CD4-positive, alpha-beta T cell treated with Interleukin-4 for 4 hours (primary cell): ENCODE measurements around the gene CEP70.
"Not testable (repeated sequence)": the region's sequence is repeated elsewhere in the genome, so short reads cannot be mapped to it uniquely, and the experiment has no call there.

Experiments used
- DNase-seq: peaks from one replicate; pipeline ENCODE4 v3.0.0-alpha.2; 2020

CEP70 gene

DNA sequence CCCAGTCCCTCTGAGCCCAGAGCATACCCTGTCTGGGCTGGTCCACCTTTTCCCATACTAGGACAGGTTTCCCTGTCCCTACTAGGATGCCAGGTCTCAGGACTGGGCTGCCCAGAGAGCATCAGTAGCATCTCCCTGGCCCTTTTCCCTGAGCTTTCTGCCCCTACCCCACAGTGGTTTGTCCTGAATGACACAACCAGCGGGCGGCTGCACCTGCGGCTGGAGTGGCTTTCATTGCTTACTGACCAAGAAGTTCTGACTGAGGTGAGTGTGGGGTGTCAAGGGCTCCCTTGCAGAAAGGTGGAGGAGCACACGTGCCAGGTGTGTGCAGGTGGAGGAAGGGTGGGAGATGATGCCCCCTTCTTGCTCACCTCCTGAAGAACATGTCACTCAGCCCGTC lies 126.1 kb downstream of the CEP70 start:
- no peak for DNase-seq

- no peak for DNase-seq
These were observed 128.1 kb downstream of the CEP70 start for GRCh38 chr3:138465925-138466324.

GRCh38 chr3:138465451-138465850 lies 128.6 kb downstream of the CEP70 start:
- no peak for DNase-seq

GRCh38 chr3:138464491-138464860 lies 129.6 kb downstream of the CEP70 start:
- DNase-seq: no peak

DNA sequence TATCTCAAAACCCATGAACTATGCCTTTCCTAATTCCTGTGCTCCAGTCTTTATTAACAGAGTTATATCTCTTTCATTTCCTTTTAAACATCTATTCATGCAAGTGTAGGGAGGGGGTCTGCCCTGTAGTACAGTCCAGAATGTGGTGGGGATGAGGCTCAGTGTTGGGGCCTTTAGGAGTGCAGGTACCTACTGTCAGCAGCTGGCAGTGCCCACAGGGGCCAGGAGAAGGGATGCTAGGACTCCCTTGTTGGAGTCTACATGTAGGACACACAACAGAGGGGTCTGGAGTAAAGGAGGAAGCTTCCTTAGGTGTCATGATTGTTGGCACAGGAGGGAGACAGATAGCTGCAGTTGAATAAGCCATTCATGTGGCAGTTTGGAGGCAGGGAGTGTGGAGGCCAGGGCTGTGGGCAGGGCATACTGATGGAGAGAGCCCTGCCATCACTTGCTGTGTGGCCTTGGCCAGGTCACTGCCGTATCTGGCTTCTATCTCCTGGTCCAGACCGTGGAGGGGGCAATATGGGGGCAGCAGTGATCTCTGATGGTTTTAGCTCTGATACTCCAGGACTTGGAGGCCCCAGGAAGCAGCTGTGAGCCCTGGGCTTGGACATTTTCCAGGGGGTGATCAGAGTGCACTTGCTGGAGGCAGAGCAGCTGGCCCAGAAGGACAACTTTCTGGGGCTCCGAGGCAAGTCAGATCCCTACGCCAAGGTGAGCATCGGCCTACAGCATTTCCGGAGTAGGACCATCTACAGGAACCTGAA lies 130.2 kb downstream of the CEP70 start:
- DNase-seq: no peak

DNA sequence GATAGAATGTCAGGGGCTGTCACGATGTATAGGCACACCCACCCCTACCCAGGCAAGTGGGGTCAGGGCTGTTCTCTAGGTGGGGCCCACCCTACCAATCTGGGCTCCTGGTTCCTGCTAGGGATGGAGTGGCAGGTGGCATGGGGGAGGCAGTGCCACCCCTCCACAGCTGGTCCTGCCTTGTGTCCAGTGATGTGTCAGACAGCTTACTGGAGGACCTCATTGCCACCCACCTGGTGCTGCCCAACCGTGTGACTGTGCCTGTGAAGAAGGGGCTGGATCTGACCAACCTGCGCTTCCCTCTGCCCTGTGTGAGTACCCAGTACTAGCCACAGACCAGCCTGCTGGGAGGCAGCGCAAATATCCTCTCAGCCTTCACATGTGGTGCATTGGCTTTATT lies 132.2 kb downstream of the CEP70 start:
- no peak for DNase-seq

DNA sequence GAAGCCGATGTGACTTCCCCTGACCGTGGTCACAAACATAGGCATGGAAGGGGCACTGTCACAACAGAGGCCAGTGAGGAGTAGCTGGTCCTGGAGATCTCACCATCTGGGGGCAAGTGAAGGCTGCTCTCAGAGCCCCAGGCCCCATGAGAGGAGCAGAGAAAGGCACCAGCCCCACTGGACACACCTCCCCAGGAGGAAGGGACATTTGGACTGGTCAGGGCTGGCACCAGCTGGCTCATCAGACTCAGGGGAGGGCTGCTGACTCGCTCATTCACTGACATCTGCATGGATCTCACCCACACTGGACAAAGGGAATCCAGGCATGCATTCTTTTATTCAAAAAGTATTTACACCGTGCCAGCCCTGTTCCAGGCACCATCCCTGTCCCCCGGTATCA lies 132.8 kb downstream of the CEP70 start:
- DNase-seq: no peak

DNA sequence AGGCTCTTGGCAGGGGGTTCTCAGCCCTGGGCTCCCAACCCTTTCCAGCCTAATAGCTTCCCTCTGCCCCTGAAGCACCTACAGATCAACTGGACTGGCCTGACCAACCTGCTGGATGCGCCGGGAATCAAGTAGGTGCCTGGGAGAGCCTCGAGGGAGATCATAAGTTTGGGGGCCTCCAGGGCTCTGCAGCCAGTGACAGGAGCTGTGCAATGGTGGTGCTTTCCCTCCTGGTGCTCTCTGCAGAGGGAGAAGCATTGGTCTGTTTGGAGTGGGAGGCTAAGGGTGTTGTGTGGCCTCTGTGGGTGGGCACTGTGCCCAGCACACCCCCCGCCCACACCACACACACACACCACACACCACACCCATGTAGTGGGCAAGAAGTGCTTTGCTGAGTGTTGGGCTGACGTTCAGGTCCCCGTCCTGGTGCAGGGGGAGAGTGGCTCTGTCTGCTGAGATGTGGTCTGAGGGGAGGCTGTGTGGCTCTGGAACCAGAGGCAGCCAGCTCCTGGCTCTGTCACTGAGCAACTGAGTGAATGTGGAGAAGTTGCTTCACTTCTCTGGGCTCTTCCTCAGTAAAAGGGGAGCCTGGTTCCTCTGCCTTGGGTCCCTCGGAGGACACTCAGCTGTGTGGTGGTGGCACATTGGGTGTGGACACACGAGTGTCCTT lies 133.4 kb downstream of the CEP70 start:
- DNase-seq: no peak

DNA sequence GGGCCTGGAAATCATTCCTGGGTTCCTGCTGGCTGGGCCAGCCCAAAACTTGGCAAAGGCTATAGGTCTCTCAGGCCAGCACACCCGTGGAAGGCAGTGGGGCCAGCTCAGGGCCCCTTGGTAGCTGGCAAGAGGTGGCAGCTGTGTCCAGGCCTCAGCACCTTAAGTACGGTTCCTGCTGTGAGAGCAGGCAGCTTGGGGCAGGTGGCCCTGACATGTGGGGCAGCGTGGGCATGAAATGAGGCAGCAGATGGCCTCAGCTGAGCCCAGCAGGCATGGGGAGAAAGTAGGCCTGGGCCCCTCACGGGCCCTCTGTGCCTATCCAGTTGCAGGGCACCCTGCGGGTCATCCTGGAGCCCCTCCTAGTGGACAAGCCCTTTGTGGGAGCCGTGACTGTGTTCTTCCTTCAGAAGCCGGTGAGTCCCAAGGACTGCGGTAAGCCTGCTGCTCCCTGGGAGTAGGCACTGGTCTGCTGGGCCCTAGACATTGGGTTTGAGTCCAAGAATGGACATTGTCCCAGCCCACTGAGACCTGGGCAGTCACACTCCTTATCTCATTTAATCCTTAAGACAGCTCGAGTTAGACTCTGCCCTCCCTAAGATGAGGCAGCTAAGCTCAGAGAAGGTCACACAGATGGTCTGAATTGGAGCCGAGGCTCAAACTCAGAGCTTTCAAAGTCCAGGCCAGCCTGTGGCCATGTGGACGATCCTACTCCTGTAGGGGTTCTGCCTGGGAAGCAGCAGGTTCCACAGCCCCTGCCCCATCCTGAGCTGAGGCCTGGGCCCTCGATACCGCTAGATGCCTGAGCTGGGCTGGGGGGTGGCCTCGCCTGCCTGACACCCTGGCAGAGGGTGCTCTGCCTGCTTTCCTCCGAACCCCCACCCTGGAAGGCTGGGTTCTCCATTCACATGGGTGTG lies 134.2 kb downstream of the CEP70 start:
- no peak for DNase-seq

DNA sequence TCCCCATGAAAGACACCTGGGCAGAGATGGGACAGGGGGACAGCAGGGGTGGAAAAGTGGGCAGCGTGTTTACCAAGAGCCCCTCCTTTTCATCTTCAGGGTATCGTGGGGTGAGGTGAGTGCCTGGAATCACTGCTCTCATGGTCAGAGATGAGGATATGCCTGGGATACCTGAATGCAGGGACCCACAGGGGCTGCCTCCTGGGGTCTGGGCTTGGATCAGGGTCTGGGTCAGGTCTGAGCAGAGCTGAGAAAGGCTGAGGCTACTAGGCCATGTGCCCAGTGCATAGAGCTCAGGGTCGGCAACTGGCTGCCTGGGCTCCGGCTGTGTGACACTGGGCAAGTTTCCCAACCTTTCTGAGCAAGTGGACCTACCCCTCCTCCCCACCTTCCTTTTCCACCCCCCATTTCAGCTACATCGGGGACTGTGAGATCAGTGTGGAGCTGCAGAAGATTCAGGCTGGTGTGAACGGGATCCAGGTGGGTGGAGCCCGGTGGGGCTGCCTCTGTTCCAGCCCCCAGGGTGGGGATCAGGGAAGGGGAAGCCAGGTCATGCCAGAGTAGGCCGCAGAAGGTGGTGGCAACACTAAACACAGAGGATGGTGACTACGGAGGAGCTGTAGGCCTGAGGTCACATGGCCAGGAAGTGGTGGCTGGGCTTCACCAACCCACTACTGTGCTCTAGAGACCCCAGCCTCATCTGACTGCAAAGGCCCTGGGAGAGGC lies 135.1 kb downstream of the CEP70 start:
- no peak for DNase-seq

GRCh38 chr3:138457863-138458735 lies 136.0 kb downstream of the CEP70 start:
- no peak for DNase-seq

GRCh38 chr3:138456961-138457862 lies 136.8 kb downstream of the CEP70 start:
- DNase-seq: no peak

GRCh38 chr3:138455801-138456716 lies 138.0 kb downstream of the CEP70 start:
- DNase-seq: no peak

GRCh38 chr3:138453940-138454339 lies 140.1 kb downstream of the CEP70 start:
- not testable (repeated sequence) for DNase-seq

DNA sequence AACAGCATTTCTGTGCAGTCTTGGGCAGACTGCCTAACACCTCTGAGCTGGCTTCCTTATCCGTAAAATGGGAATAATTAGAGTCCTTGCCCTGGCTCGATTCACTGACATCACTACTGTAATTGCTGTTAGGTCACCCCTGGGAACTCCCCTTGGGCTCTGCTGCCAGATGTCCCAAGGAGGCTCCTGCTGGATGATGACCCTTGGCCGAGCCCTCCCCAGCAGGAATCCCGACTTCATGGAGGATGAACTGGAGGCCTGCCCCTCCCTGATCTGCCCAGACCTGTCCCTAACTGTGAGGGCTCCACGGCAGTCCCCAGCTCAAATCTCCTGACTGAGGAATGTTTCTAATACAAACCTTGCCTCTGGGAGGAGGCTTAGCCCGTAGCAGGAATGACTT lies 141.6 kb downstream of the CEP70 start:
- no peak for DNase-seq

DNA sequence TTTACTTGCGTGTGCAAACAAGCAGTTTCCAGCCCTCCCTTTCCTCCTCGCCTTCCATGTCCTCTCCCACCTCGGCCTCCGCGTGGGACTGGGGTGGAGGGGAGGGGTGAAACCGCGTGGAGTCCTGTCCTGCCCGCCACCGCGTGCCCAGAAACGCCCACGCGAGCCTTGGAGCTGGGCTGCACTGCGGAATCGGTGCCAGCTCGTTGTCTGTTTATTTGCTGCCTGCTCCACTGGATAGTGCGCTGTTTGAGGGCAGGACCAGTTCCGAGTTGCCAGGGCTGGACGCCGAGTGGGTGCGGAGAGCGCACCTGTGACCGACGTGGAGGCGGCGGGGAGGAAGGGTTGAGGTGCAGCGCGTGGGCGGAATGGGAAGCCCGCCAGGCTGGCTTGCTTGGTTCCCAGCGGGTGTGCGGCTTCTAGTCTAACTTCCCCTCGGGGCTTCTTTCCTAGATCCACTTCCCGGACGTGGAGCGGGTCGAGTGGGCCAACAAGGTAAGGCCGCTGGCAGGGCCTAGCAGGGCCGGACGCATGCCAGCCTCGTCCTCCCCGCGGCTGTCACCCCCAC lies 142.4 kb downstream of the CEP70 start:
- no peak for DNase-seq

DNA sequence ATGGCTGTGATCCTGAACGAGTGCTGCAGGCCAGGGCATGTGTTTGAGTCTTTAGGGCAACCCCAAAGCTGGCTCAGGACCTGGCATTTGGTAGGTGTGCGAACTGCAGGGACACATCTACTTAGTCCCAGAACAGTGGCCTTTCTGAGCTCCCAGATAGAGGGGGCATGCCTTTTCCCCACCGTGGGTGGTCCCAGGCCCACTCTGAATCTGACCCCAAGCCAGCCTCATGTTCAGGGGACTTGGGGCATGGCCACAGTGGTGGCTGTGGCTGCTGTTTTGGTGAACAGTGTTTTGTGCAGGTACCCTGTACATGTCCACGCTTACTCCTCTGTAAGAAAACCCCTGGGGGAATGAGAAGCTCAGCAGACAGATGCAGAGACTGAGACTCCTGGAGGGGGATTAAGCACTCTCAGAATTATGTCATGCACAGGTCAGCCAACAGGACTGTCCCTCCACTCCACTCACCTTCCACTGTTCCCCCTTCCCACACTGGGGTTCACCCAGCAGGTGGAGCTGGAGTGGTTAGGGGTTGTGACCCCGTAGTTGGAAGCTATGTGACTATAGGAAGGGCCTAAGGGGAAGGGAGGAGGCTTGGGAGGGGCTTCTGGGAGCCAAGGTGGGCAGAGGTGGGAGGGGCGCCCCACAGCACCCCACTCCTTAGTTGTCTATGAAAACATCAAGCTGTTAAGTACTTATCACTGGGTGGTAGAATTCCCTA lies 143.2 kb downstream of the CEP70 start:
- DNase-seq: no peak

DNA sequence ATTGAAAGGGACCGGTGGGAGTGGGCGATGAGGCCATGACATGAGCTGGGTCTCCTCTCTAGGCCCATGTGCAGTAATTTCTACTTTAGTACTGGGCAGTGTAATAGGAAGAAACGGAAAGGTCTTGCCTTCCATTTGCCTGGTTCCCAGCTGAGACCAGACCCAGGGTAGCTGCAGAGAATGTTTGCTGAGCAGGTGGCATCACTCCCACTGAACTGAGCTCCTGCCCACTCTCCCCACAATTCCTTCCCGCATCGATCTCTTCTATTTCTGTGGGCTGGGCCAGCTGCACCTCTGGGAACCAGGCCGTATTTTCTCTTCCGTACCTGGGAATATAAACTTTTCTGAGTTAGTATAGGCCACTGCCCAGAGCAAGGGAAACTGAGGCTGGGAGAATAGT lies 143.9 kb downstream of the CEP70 start:
- no peak for DNase-seq

DNA sequence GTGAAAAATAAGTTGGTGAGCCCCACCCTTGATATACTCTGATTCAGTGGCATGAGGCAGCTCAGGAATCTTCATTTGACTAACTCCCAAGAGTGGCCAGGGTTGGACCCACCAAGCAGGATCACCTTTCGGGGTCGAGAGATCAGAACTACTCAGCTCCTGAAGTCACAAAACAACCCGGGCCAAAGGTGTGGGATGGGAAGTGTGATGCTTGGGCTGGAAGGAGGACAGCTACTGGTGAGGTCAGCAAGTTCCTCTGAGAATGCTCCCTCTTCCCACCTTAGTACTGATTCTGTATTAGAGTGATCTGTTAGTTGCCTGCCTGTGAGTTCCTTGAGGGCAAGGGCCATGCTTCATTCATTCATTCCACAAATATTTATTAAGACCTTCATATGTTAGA lies 144.6 kb downstream of the CEP70 start:
- no peak for DNase-seq
